ACC112 (cell line): ENCODE data around the gene FLNB.

Experiments used
- H2AFZ ChIP-seq: fragments of 200-600 bp; sonication (generic); one replicate; pipeline ENCODE4 v1.6.0; 2017; ENCODE audit warnings: antibody characterized with exemption, low read length; ENCODE audit not compliant: unreplicated experiment
- H3K27ac ChIP-seq: fragments of 200-600 bp; sonication (generic); 2 replicates; pipeline ENCODE4 v1.5.1; 2014; ENCODE audit warnings: low read depth, mild to moderate bottlenecking, antibody characterized with exemption, low read length, moderate library complexity
- H3K27me3 ChIP-seq: fragments of 200-600 bp; sonication (generic); 2 replicates; pipeline ENCODE4 v1.6.1; 2014; ENCODE audit warnings: mild to moderate bottlenecking, antibody characterized with exemption, low read length, moderate library complexity, mixed read lengths; ENCODE audit not compliant: insufficient read depth
- H3K36me3 ChIP-seq: fragments of 200-600 bp; sonication (generic); 2 replicates; pipeline ENCODE4 v1.6.1; 2016; ENCODE audit warnings: mild to moderate bottlenecking, antibody characterized with exemption, low read length, moderate library complexity, mixed read lengths; ENCODE audit not compliant: insufficient read depth
- H3K4me1 ChIP-seq: fragments of 200-600 bp; sonication (generic); one replicate; pipeline ENCODE4 v1.6.1; 2016; ENCODE audit warnings: low read length, mixed read lengths; ENCODE audit not compliant: insufficient read depth, unreplicated experiment, control insufficient read depth
- H3K4me3 ChIP-seq: fragments of 200-600 bp; sonication (generic); 2 replicates; pipeline ENCODE4 v1.5.1; 2014; ENCODE audit warnings: mild to moderate bottlenecking, low read depth, low read length
- H3K79me2 ChIP-seq: fragments of 200-600 bp; sonication (generic); one replicate; pipeline ENCODE4 v1.6.0; 2016; ENCODE audit warnings: low read length; ENCODE audit not compliant: control insufficient read depth, unreplicated experiment, insufficient read depth

Gene FLNB

GRCh38 chr3:58032186-58032585 lies 24.0 kb downstream of the FLNB start:
- peaks cover 15% of the 10 kb centered on the region for H3K4me1 ChIP-seq
- no peaks in the 10 kb centered on the region for H3K36me3 ChIP-seq
- H2AFZ ChIP-seq = no peak overlapping the region
- no peak overlapping the region for H3K4me3 ChIP-seq
- peaks cover 87% of the 10 kb centered on the region for H3K79me2 ChIP-seq
- H3K27me3 ChIP-seq = no peaks in the 10 kb centered on the region
- H3K27ac ChIP-seq = peak overlapping the region; percentile 59

GRCh38 chr3:58034738-58035523 lies 26.7 kb downstream of the FLNB start:
- Histone ChIP-seq H3K4me1 (peaks cover 23% of the 10 kb centered on the region), H3K4me3 (no peak overlapping the region), H3K27ac (no peak overlapping the region), H3K79me2 (peaks cover 86% of the 10 kb centered on the region), H3K36me3 (no peaks in the 10 kb centered on the region), H2AFZ (no peak overlapping the region), H3K27me3 (no peaks in the 10 kb centered on the region)

DNA sequence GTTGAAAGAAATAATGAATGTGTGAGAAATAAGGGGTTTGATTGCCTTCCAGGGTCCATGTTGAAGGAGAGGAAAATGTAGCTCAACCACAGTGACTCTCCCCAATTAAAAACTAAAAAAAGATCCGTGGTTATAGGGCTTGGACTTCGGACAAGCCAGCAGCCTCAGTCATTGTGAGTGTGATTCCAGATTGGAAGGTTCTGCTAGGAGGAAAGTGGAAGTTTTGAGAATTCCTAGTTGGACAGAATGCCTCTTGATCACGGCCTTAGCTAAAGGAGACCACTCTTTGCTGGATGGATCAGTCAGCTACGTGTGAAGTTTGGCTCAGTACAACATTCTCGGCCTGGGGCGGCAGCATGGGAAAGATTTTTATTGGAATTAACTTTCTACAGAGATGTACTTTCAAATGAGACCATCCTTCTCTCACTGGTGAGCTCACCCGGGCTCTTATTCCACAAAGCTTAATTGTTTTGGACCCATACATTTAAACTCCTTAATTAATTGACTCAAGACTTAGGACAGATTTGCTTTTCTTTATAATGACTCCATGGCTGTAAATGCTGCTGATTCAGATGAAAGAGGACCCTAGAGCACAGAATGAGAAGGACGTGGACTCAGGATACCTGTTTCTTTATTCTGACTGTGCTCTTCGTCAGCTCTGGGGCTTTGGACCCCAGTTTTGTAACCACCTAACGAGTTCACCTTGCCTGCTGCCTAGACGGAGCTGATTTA lies 27.5 kb downstream of the FLNB start:
- Histone ChIP-seq H3K27me3 (no peaks in the 10 kb centered on the region), H3K79me2 (peaks cover 86% of the 10 kb centered on the region), H3K36me3 (no peaks in the 10 kb centered on the region), H3K4me3 (no peak overlapping the region), H2AFZ (no peak overlapping the region), H3K27ac (no peak overlapping the region), H3K4me1 (peaks cover 30% of the 10 kb centered on the region)

GRCh38 chr3:58036293-58037032 lies 28.2 kb downstream of the FLNB start:
- Histone ChIP-seq H3K27me3 (no peaks in the 10 kb centered on the region), H3K4me1 (peaks cover 37% of the 10 kb centered on the region), H3K27ac (no peak overlapping the region), H3K79me2 (peaks cover 91% of the 10 kb centered on the region), H3K36me3 (no peaks in the 10 kb centered on the region), H2AFZ (no peak overlapping the region), H3K4me3 (no peak overlapping the region)

GRCh38 chr3:58037141-58037910 lies 29.1 kb downstream of the FLNB start:
- Histone ChIP-seq H3K36me3 (no peaks in the 10 kb centered on the region), H3K4me3 (no peak overlapping the region), H3K4me1 (peaks cover 39% of the 10 kb centered on the region), H3K27me3 (no peaks in the 10 kb centered on the region), H3K79me2 (peaks cover 91% of the 10 kb centered on the region), H3K27ac (no peak overlapping the region), H2AFZ (no peak overlapping the region)

- H3K79me2 ChIP-seq = peaks cover 91% of the 10 kb centered on the region
- peaks cover 49% of the 10 kb centered on the region for H3K4me1 ChIP-seq
- no peaks in the 10 kb centered on the region for H3K36me3 ChIP-seq
- no peak overlapping the region for H2AFZ ChIP-seq
- H3K27ac ChIP-seq = no peak overlapping the region
- no peaks in the 10 kb centered on the region for H3K27me3 ChIP-seq
- no peak overlapping the region for H3K4me3 ChIP-seq
Measured at GRCh38 chr3:58038675-58039292, 30.6 kb downstream of the FLNB start.

- peaks cover 57% of the 10 kb centered on the region for H3K4me1 ChIP-seq
- no peak overlapping the region for H3K27ac ChIP-seq
- H3K79me2 ChIP-seq = peaks cover 90% of the 10 kb centered on the region
- no peak overlapping the region for H2AFZ ChIP-seq
- H3K36me3 ChIP-seq = no peaks in the 10 kb centered on the region
- H3K4me3 ChIP-seq = no peak overlapping the region
- no peaks in the 10 kb centered on the region for H3K27me3 ChIP-seq
Measured at GRCh38 chr3:58039601-58040000, 31.4 kb downstream of the FLNB start.

- peaks cover 91% of the 10 kb centered on the region for H3K79me2 ChIP-seq
- no peaks in the 10 kb centered on the region for H3K27me3 ChIP-seq
Measured at GRCh38 chr3:58041182-58041825, 33.1 kb downstream of the FLNB start.

DNA sequence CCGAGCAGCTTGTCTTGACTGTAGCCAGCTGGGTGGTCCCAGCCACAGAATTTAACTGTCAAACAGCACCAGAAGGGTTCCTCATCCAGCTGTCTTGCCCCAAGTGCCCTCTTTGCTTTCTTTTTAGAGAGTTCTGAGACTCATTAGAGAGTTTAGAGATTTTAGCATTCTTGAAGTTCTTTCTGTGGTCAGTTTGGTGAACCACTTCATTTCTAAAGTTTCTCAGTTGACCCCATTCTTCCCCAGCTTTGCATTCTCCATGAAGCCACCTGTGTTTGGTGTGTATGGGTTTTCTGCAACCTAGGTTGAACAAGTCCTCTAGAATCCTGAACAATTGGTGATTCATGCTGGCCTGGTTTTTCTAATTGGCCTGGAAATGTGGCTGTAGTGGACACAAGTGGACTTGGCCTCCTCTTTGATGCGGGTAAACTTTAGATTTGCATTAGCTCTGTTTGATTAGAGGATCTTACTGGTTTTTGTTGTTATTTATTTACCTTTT lies 33.7 kb downstream of the FLNB start:
- peaks cover 66% of the 10 kb centered on the region for H3K4me1 ChIP-seq

More at GRCh38 chr3:58041182-58041825, 33.1 kb downstream of the FLNB start:
- Histone ChIP-seq H3K36me3 (no peaks in the 10 kb centered on the region), H3K27ac (peak overlapping the region; percentile 66), H3K4me3 (no peak overlapping the region), H3K4me1 (peaks cover 63% of the 10 kb centered on the region), H2AFZ (no peak overlapping the region)

More for the DNA sequence above, 33.7 kb downstream of the FLNB start:
- H3K36me3 ChIP-seq = no peaks in the 10 kb centered on the region
- H3K4me3 ChIP-seq = no peak overlapping the region
- H3K27me3 ChIP-seq = no peaks in the 10 kb centered on the region
- H3K27ac ChIP-seq = peak overlapping the region; percentile 66
- no peak overlapping the region for H2AFZ ChIP-seq
- peaks cover 91% of the 10 kb centered on the region for H3K79me2 ChIP-seq
